MCF 10A (cell line): ENCODE measurements around the gene PARP12. TPM values are rescaled to one million over a fixed set of nuclear protein-coding genes. Genes with fewer than 3 reads are reported as not detected.

ENCODE experiments used
- BruUV-seq: library from RNA; stranded (reverse); fragments of 400-500 nt; replicated peaks from 2 replicates; lab custom pipeline; 2021; lab: Mats Ljungman, UMichigan
- CTCF ChIA-PET: fragments of 300-600 bp; sonication (Branson Sonifier 250); formaldehyde crosslinking; extraction: SDS; loops from one replicate; lab custom pipeline; 2021; ENCODE audit warnings: antibody characterized with exemption, inconsistent platforms; lab: Yijun Ruan, JAX
- POLR2A ChIA-PET: fragments of 300-600, 350-650 bp; sonication (Branson Sonifier 250); formaldehyde crosslinking; extraction: SDS; loops from one replicate; lab custom pipeline; 2020; ENCODE audit warnings: antibody characterized with exemption, inconsistent platforms; lab: Yijun Ruan, JAX
- DNase-seq: peaks from one replicate; pipeline ENCODE4 v3.0.0-alpha.2; 2018; ENCODE audit not compliant: unreplicated experiment
- H3K27ac Mint-ChIP-seq: one replicate; pipeline ENCODE4 v1.8.0; 2022; ENCODE audit warnings: mild to moderate bottlenecking, low read depth, mixed read lengths; ENCODE audit not compliant: unreplicated experiment
- H3K27me3 Mint-ChIP-seq: one replicate; pipeline ENCODE4 v1.8.0; 2022; ENCODE audit warnings: mixed read lengths; ENCODE audit not compliant: insufficient read depth, unreplicated experiment
- H3K36me3 Mint-ChIP-seq: one replicate; pipeline ENCODE4 v1.8.0; 2022; ENCODE audit warnings: mild to moderate bottlenecking, moderate library complexity, mixed read lengths; ENCODE audit not compliant: insufficient read depth, unreplicated experiment
- H3K4me1 Mint-ChIP-seq: one replicate; pipeline ENCODE4 v1.8.0; 2022; ENCODE audit warnings: mixed read lengths; ENCODE audit not compliant: insufficient read depth, unreplicated experiment
- H3K4me3 Mint-ChIP-seq: one replicate; pipeline ENCODE4 v1.8.0; 2022; ENCODE audit warnings: mild to moderate bottlenecking, moderate library complexity, mixed read lengths; ENCODE audit not compliant: unreplicated experiment
- H3K9me3 Mint-ChIP-seq: one replicate; pipeline ENCODE4 v1.8.0; 2022; ENCODE audit warnings: mixed read lengths; ENCODE audit not compliant: unreplicated experiment
- intact Hi-C: fragments of 100-400 bp; cut with micrococcal nuclease; formaldehyde crosslinking; loops from 2 replicates; pipeline ENCODE4 v1.14.1; 2022
- total RNA-seq: library from RNA; stranded (reverse); gene quantifications from 2 replicates; pipeline ENCODE4 v1.2.3, GENCODE V29; 2022
- TF ChIP-seq, protein P1 (sequence below): fragments of 200-600 bp; IDR thresholded peaks from one replicate; pipeline ENCODE4 v1.8.0; 2022; ENCODE audit warnings: antibody characterized with exemption, mild to moderate bottlenecking; ENCODE audit not compliant: unreplicated experiment

Gene PARP12
- total RNA-seq, 1 experiment from 2014 or later = 35.0 TPM

DNA sequence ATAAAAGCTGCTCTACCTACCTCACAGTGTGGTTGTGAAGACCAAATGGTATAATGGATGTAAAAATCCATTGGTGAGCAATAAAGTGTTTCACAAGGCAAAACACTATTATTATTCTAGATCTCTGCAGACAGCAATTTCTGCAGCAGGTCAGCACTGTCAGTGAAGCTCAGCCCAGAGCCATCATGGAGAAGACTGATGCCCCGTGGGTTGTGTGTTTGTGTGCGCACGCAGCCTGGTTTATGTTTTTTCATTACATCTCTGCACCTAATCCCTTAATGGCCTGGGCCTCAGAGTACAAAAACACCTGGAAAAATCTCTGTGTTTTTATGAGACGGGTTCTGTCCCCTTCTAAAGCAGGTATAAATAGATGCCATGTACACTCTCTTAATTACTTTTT is 64.2 kb downstream of the PARP12 start:
- intact Hi-C loops = no loop called here
- no peak for DNase-seq
- no peaks in the 10 kb centered on the region for H3K9me3 Mint-ChIP-seq
- ChIA-PET POLR2A (interaction anchor here (0.6 kb wide), 2 partner anchors 196 to 347 kb away, joined by 3 read pairs; no protein-coding TSS in a partner anchor), CTCF (interaction anchor here (0.7 to 15.7 kb wide), 6 partner anchors 9 to 397 kb away, joined by 3 to 181 read pairs (median 8); no protein-coding TSS in a partner anchor)
- no peaks in the 10 kb centered on the region for H3K36me3 Mint-ChIP-seq
- TF ChIP-seq, protein P1, sequence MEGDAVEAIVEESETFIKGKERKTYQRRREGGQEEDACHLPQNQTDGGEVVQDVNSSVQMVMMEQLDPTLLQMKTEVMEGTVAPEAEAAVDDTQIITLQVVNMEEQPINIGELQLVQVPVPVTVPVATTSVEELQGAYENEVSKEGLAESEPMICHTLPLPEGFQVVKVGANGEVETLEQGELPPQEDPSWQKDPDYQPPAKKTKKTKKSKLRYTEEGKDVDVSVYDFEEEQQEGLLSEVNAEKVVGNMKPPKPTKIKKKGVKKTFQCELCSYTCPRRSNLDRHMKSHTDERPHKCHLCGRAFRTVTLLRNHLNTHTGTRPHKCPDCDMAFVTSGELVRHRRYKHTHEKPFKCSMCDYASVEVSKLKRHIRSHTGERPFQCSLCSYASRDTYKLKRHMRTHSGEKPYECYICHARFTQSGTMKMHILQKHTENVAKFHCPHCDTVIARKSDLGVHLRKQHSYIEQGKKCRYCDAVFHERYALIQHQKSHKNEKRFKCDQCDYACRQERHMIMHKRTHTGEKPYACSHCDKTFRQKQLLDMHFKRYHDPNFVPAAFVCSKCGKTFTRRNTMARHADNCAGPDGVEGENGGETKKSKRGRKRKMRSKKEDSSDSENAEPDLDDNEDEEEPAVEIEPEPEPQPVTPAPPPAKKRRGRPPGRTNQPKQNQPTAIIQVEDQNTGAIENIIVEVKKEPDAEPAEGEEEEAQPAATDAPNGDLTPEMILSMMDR = no peak
- H3K27ac Mint-ChIP-seq = no peak overlapping the region
- H3K27me3 Mint-ChIP-seq = no peaks in the 10 kb centered on the region
- H3K4me1 Mint-ChIP-seq = peaks cover 6% of the 10 kb centered on the region
- H3K4me3 Mint-ChIP-seq = no peak overlapping the region
- no TSS peak for BruUV-seq

- DNase-seq = peak; percentile 73
- Mint-ChIP-seq H3K4me1 (peaks cover 12% of the 10 kb centered on the region), H3K27me3 (no peaks in the 10 kb centered on the region), H3K9me3 (no peaks in the 10 kb centered on the region), H3K36me3 (no peaks in the 10 kb centered on the region), H3K27ac (no peak overlapping the region), H3K4me3 (no peak overlapping the region)
- POLR2A ChIA-PET = interaction anchor here (0.6 kb wide), 1 partner anchor 283 kb away, joined by 3 read pairs; no protein-coding TSS in a partner anchor
- TF ChIP-seq, protein P1 = no peak
- CTCF ChIA-PET = interaction anchor here (0.7 to 15.7 kb wide), 5 partner anchors 10 to 401 kb away, joined by 4 to 181 read pairs (median 4); no protein-coding TSS in a partner anchor
- intact Hi-C loops = loop anchor here (1.0 to 2.0 kb wide), 2 partner anchors 219 to 348 kb away; no protein-coding TSS in a partner anchor
- no TSS peak for BruUV-seq
Observed at GRCh38 chr7:139995017-139995915, 67.5 kb downstream of the PARP12 start.

- no peaks in the 10 kb centered on the region for H3K36me3 Mint-ChIP-seq
- no peaks in the 10 kb centered on the region for H3K9me3 Mint-ChIP-seq
- H3K27me3 Mint-ChIP-seq = no peaks in the 10 kb centered on the region
- intact Hi-C loops = loop anchor here (2.0 kb wide), 1 partner anchor 348 kb away; no protein-coding TSS in a partner anchor
- no TSS peak for BruUV-seq
- TF ChIP-seq, protein P1 = no peak
- POLR2A ChIA-PET = interaction anchor here (0.6 kb wide), 1 partner anchor 283 kb away, joined by 3 read pairs; no protein-coding TSS in a partner anchor
- CTCF ChIA-PET = interaction anchor here (0.6 to 15.7 kb wide), 6 partner anchors 8 to 401 kb away, joined by 3 to 181 read pairs (median 10); no protein-coding TSS in a partner anchor
- no peak overlapping the region for H3K27ac Mint-ChIP-seq
- peaks cover 12% of the 10 kb centered on the region for H3K4me1 Mint-ChIP-seq
- DNase-seq = no peak
- H3K4me3 Mint-ChIP-seq = no peak overlapping the region
Observed at GRCh38 chr7:139994356-139994755, 68.4 kb downstream of the PARP12 start.

- ChIA-PET CTCF (interaction anchor here (2.0 to 15.7 kb wide), 3 partner anchors 9 to 374 kb away, joined by 15 to 181 read pairs (median 30); no protein-coding TSS in a partner anchor), POLR2A (interaction anchor here (0.7 kb wide), 1 partner anchor 12 kb away, joined by 4 read pairs; no protein-coding TSS in a partner anchor)
- TF ChIP-seq, protein P1 = no peak
- Mint-ChIP-seq H3K4me3 (no peak overlapping the region), H3K4me1 (peaks cover 12% of the 10 kb centered on the region), H3K36me3 (no peaks in the 10 kb centered on the region), H3K27ac (no peak overlapping the region), H3K27me3 (no peaks in the 10 kb centered on the region), H3K9me3 (no peaks in the 10 kb centered on the region)
- intact Hi-C loops = no loop called here
- no peak for DNase-seq
- BruUV-seq = no TSS peak
Observed at GRCh38 chr7:139993592-139993991, 69.2 kb downstream of the PARP12 start.
